Stimulated activated naive B cell treated with anti-CD40 and anti-IgM and Interleukin-4, amounts not matched to agents 10 μg/mL and 1 μg/mL and 100 μg/mL, for 72 hours (primary cell): ENCODE data around the gene MEI4.
"Not testable (repeated sequence)": the region's sequence is repeated elsewhere in the genome, so short reads cannot be mapped to it uniquely, and the experiment has no call there.

Experiments used
- ATAC-seq, 2 donors: fragments of 150-1000 bp; cut with Tn5 transposase; replicated peaks; 2 replicates each; pipeline ENCODE4 v1.10.0; 2021; ENCODE audit warnings: moderate library complexity in 1 of 2
- DNase-seq: peaks from one replicate; pipeline ENCODE4 v3.0.0; 2021
- H3K27ac Mint-ChIP-seq: one replicate; pipeline ENCODE4 v1.8.0; 2022; ENCODE audit warnings: mild to moderate bottlenecking, mixed read lengths
- H3K27me3 Mint-ChIP-seq, 2 donors: one replicate each; pipeline ENCODE4 v1.8.0; 2022; ENCODE audit warnings: mixed read lengths in 2 of 2
- H3K36me3 Mint-ChIP-seq, 2 donors: one replicate each; pipeline ENCODE4 v1.8.0; 2022; ENCODE audit warnings: mixed read lengths in 2 of 2, mild to moderate bottlenecking in 1 of 2
- H3K4me1 Mint-ChIP-seq, 2 donors: one replicate each; pipeline ENCODE4 v1.8.0; 2022; ENCODE audit warnings: mixed read lengths in 2 of 2, mild to moderate bottlenecking in 1 of 2
- H3K4me3 Mint-ChIP-seq, 2 donors: one replicate each; pipeline ENCODE4 v1.8.0; 2022; ENCODE audit warnings: mild to moderate bottlenecking in 2 of 2, mixed read lengths in 2 of 2, moderate library complexity in 1 of 2
- H3K9me3 Mint-ChIP-seq, 2 donors: one replicate each; pipeline ENCODE4 v1.8.0; 2022; ENCODE audit warnings: mixed read lengths in 2 of 2, mild to moderate bottlenecking in 1 of 2

MEI4 gene

DNA sequence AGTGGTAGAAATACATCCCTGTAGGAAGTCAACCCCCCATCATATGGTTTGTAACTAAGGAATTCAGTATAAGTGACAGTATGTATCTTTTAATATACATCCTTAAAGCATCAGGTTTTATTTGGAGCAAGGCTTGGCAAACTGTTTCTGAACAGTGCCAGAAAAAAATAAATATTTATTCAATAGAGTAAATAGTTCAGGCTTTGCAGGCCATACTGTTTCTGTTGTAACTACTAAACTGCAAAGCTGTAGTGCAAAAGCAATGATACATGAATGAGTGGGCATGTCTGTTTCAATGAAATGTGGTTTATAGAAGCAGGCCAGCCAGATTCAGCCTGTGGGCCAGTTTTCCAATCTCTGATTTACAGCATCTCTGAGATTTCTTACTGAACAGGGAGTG is 977 bp downstream of the MEI4 start:
- Mint-ChIP-seq H3K4me1 (peaks cover 2 to 10% of the 10 kb centered on the region in 2 donors), H3K4me3 (no peak overlapping the region), H3K9me3 (no peaks in the 10 kb centered on the region), H3K27me3 (peaks cover 12 to 13% of the 10 kb centered on the region in 2 donors), H3K36me3 (no peaks in the 10 kb centered on the region), H3K27ac (no peak overlapping the region)
- DNase-seq: no peak
- ATAC-seq: no peak

DNA sequence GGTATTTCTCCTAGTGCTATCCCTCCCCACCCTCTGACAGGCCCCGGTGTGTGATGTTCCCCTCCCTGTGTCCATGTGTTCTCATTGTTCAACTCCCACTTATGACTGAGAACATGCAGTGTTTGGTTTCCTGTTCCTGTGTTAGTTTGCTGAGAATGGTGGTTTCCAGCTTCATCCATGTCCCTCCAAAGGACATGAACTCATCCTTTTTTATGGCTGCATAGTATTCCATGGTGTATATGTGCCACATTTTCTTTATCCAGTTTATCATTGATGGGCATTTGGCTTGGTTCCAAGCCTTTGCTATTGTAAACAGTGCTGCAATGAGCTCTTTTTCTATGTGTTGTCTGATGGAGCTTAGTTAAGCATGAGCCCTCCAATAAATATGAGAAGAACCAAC is 2.2 kb downstream of the MEI4 start:
- H3K36me3 Mint-ChIP-seq, ATAC-seq, H3K4me1 Mint-ChIP-seq, DNase-seq, H3K4me3 Mint-ChIP-seq, H3K27ac Mint-ChIP-seq, H3K9me3 Mint-ChIP-seq, H3K27me3 Mint-ChIP-seq: not testable (repeated sequence)

DNA sequence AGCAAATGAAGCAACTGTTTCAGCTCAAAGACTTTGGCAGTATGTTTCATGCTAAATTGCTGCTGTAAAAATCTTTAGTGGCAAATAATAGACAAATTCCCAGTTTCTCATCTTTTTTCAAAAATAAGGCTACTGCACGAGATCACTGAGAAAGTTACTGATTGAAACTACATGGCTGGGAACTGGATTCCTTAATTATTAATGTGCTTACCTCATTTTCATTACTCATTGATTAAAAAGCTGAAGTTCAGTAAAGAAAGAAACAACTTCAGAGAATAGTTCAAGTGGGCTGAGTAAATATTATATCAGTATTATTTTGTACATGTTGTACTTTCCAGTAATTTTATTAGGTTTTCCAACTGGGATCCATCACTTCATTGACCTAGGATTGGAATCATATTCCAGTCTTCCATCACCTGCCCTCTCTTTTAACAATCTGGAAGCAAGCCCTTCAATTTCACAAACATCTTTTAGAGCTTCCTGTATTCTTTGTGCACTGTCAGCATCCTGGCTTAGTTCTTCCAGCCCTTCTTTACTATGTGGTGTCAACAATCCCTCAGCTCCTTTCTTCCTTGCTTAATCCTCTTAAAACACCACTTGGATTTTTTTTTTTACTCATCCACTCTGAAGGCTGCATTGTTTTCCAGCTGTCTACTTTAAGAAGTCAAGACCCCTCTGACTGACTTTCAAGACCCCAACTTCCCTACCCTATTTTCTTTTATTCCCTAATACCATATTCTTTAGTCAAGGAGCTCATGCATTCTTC is 4.3 kb downstream of the MEI4 start:
- Mint-ChIP-seq H3K4me3 (no peak overlapping the region), H3K4me1 (no peaks in the 10 kb centered on the region), H3K27me3 (no peaks in the 10 kb centered on the region), H3K36me3 (no peaks in the 10 kb centered on the region), H3K9me3 (no peaks in the 10 kb centered on the region), H3K27ac (no peak overlapping the region)
- ATAC-seq: no peak
- no peak for DNase-seq

DNA sequence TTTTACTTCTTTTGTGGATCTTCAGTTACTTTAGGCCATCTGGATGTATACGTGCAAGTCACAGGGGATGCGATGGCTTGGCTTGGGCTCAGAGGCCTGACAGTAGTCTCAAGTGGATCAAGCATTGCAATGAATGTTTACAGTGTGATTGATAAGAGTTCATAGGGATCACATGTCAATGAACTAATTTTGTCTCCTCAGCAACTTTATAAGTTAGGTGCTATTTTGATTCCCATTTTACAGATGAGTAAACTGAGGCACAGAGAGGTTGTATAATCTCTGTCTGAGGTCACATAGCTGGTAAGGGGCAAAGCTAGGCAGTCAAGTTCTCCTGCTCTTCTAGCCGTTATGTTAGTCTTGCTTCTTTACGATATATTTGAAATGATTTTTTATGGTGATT is 13.5 kb downstream of the MEI4 start:
- DNase-seq: no peak
- ATAC-seq: no peak
- H3K4me1 Mint-ChIP-seq: no peaks in the 10 kb centered on the region
- H3K27ac Mint-ChIP-seq: no peak overlapping the region
- peaks cover 0 to 3% of the 10 kb centered on the region in 2 donors for H3K9me3 Mint-ChIP-seq
- no peak overlapping the region for H3K4me3 Mint-ChIP-seq
- H3K27me3 Mint-ChIP-seq: no peaks in the 10 kb centered on the region
- no peaks in the 10 kb centered on the region for H3K36me3 Mint-ChIP-seq

DNA sequence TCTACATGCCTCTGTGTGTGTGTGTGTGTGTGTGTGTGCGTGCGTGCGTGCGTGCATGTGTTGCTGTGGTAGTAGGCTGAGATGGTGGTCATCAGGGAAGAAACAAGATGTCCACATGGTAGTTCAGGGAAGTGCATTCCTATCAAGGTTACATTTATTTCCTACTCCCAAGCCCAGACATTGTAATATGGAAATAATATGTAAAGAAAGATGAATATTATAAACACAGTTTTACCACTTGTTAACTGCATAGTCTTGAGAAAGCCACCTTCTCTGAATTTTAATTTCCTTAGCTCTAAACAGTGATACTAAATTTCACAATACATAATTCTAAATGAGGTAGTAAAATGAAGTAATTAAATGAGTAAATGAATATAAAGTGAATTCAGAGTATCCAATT is 14.0 kb downstream of the MEI4 start:
- Mint-ChIP-seq H3K27me3 (no peaks in the 10 kb centered on the region), H3K9me3 (peaks cover 0 to 3% of the 10 kb centered on the region in 2 donors), H3K4me1 (no peaks in the 10 kb centered on the region), H3K4me3 (no peak overlapping the region), H3K27ac (no peak overlapping the region), H3K36me3 (no peaks in the 10 kb centered on the region)
- ATAC-seq (no peak), DNase-seq (no peak)

DNA sequence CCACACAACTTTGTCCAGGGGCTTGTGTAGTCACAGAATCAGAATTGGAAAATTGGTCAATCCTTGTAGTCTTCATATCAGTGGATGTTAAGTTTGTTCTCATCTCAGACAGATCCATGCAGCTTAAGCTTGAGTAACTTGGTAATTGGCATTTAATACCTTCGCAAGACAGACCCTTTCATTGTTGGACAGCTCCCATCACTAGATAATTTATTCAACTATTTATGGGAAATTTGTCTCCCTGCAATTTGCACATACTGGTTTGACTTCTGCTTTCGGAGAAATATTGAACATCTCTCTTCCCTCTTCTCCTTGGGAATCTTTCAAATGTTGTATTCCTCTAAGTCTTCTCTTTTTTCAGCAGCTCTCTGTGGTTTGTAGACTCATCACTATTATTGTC is 17.1 kb downstream of the MEI4 start:
- H3K4me3 Mint-ChIP-seq: no peak overlapping the region
- DNase-seq (no peak), ATAC-seq (no peak)
- H3K27me3 Mint-ChIP-seq: no peaks in the 10 kb centered on the region
- no peak overlapping the region for H3K27ac Mint-ChIP-seq
- no peaks in the 10 kb centered on the region for H3K36me3 Mint-ChIP-seq
- H3K9me3 Mint-ChIP-seq: no peaks in the 10 kb centered on the region
- no peaks in the 10 kb centered on the region for H3K4me1 Mint-ChIP-seq

DNA sequence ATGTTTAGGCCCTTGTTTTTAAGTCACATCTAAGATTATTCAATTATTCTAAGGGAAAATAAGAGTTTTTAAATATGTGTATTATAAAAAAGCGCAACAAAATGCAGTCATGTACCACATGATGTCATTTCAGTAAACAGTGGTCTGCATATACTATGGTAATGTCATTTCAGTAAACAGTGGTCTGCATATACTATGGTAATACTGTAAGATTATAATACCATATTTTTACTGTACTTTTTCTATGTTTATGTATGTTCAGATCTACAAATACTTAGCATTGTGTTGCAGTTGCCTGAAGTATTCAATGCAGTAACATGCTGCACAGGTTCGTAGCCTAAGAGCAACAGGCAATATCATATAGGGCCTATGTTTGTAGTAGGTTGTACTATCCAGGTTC is 21.4 kb downstream of the MEI4 start:
- Mint-ChIP-seq H3K4me3 (no peak overlapping the region), H3K9me3 (no peaks in the 10 kb centered on the region), H3K4me1 (no peaks in the 10 kb centered on the region), H3K36me3 (no peaks in the 10 kb centered on the region), H3K27ac (no peak overlapping the region), H3K27me3 (no peaks in the 10 kb centered on the region)
- ATAC-seq: no peak
- no peak for DNase-seq

DNA sequence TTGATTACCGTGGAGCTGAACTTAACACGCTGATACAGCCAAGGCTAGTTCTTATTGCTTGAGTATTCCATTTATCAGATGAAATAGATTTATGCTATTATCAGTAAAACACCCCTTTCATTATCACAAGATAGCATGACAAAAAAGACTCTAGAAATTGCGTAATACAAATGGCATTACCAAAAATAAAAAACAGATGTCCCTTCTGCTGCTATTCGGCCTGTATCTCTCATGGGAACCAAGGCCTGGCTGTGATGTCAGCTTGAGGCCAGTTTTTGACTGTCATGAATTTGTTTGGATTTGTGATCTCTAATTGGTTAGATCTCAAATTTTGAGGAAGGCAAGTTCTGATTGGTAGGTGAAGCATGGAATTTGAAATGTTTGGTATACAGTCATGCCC is 25.2 kb downstream of the MEI4 start:
- H3K27ac Mint-ChIP-seq: no peak overlapping the region
- ATAC-seq: no peak
- H3K27me3 Mint-ChIP-seq: no peaks in the 10 kb centered on the region
- H3K4me1 Mint-ChIP-seq: no peaks in the 10 kb centered on the region
- DNase-seq: no peak
- H3K9me3 Mint-ChIP-seq: peaks cover 0 to 1% of the 10 kb centered on the region in 2 donors
- H3K36me3 Mint-ChIP-seq: no peaks in the 10 kb centered on the region
- H3K4me3 Mint-ChIP-seq: no peak overlapping the region

DNA sequence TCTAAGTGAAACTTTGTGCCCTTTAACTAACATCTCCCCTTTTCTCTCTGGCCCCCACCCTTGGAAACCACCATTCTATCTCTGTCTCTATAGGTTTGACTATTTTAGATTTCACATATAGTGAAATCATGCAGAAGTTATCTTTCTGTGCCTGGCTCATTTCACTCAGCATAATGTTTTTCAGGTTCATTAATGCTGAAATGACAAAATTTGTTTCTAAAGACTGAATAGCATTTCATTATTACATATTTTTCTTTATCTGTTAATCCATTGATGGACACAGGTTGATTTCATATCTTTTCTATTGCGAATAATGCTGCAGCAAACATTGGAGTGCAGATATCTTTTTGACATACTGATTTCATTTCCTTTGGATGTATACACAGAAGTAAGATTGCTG is 30.7 kb downstream of the MEI4 start:
- ATAC-seq (no peak), DNase-seq (no peak)
- Mint-ChIP-seq H3K27ac (no peak overlapping the region), H3K4me1 (no peaks in the 10 kb centered on the region), H3K36me3 (no peaks in the 10 kb centered on the region), H3K4me3 (no peak overlapping the region), H3K9me3 (peaks cover 0 to 1% of the 10 kb centered on the region in 2 donors), H3K27me3 (no peaks in the 10 kb centered on the region)

DNA sequence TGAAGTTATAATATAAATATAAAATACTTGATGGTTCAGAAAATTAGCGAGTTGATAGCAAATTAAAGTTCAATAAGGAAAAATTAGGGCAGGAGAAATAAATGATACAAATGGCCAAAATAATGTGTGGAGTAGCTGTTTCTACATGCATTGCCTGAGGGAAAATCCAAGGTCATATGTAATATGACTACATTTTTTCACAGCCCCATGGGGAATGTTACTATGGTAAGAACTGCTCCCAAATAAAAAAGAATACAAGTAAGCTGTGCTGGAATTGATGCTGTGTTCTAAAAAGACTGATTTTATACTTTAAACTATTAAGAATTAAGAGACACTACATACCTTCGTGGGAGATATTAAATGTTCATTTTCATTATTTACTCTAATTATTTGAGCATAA is 34.1 kb downstream of the MEI4 start:
- H3K4me3 Mint-ChIP-seq: no peak overlapping the region
- ATAC-seq: no peak

DNA sequence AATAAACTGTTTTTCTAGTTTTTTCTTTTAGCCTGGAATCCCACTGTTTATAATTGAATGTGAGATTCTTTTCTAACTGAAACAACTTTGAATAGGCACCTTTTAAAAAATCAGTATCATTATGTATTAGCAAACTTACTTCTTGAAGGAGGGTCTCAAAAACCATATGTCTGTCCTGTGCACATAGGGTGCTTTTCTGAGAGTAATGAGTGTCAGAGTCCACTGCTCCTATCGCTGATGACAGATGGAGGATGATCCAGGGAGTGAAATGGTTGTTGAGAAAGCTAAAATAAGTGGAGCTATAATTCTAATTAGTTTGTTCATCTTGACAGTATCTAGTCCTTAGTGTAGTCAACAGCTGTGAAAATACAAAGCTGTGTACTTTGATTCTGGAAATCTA is 35.8 kb downstream of the MEI4 start:
- H3K27me3 Mint-ChIP-seq: no peaks in the 10 kb centered on the region

More for the DNA sequence above, 34.1 kb downstream of the MEI4 start:
- Mint-ChIP-seq H3K4me1 (no peaks in the 10 kb centered on the region), H3K27ac (no peak overlapping the region), H3K9me3 (peaks cover 0 to 2% of the 10 kb centered on the region in 2 donors), H3K27me3 (no peaks in the 10 kb centered on the region), H3K36me3 (no peaks in the 10 kb centered on the region)
- no peak for DNase-seq

DNA sequence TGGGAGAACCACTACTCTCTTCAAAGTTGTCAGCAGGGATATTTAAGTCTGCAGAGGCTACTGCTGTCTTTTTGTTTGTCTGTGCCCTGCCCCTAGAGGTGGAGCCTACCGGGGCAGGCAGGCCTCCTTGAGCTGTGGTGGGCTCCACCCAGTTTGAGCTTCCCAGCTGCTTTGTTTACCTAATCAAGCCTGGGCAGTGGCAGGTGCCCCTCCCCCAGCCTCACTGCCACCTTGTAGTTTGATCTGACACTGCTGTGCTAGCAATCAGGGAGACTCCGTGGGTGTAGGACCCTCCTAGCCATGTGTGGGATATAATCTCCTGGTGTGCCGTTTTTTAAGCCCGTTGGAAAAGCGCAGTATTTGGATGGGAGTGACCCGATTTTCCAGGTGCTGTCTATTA is 47.3 kb downstream of the MEI4 start:
- not testable (repeated sequence) for H3K4me3 Mint-ChIP-seq, DNase-seq, ATAC-seq, H3K27me3 Mint-ChIP-seq, H3K27ac Mint-ChIP-seq, H3K36me3 Mint-ChIP-seq, H3K9me3 Mint-ChIP-seq, H3K4me1 Mint-ChIP-seq

More for the DNA sequence above, 35.8 kb downstream of the MEI4 start:
- H3K4me1 Mint-ChIP-seq: no peaks in the 10 kb centered on the region
- H3K27ac Mint-ChIP-seq: no peak overlapping the region
- H3K9me3 Mint-ChIP-seq: peaks cover 0 to 3% of the 10 kb centered on the region in 2 donors
- no peak overlapping the region for H3K4me3 Mint-ChIP-seq
- ATAC-seq (no peak), DNase-seq (no peak)
- no peaks in the 10 kb centered on the region for H3K36me3 Mint-ChIP-seq

DNA sequence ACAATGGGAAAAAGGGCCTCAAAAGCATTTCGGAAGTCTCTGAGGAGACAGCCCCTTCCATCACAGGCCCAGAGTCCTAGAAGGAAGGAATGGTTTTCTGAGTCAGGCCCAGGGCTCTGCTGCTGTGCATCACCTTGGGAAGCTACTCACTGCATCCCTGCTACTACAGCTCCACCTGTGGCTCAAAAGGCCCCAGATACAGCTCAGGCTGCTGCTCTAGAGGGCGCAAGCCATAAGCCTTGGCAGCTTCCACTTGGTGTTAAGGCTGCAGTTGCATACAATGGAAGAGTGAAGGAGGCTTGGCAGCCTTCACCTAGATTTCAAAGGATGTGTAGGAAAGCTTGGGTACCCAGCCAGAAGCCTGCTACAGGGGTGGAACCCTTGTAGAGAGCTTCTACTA is 54.8 kb downstream of the MEI4 start:
- Mint-ChIP-seq H3K27ac (no peak overlapping the region), H3K4me1 (no peaks in the 10 kb centered on the region), H3K9me3 (peaks cover 11 to 12% of the 10 kb centered on the region in 2 donors), H3K36me3 (no peaks in the 10 kb centered on the region), H3K4me3 (no peak overlapping the region), H3K27me3 (no peaks in the 10 kb centered on the region)
- DNase-seq: no peak
- no peak for ATAC-seq

DNA sequence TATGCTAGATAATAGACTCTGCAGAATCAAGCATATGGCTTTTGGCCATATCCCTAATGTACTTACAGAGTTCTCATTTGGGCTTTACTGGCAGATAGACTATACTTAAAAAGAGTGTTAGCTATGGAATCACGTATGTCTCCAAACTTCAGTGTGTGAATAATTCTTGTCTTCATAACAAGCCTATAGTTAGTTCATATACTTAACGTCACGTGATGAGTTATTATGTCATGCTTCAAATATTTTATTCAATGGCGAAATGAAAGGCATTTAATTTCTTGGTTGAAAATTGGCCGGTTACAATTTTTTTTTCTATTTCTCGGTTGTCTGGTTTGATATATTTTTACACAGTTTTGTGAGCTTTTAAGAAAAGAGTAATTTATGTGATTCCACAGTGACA is 62.7 kb downstream of the MEI4 start:
- no peak overlapping the region for H3K4me3 Mint-ChIP-seq
- no peaks in the 10 kb centered on the region for H3K36me3 Mint-ChIP-seq
- no peaks in the 10 kb centered on the region for H3K9me3 Mint-ChIP-seq
- no peaks in the 10 kb centered on the region for H3K4me1 Mint-ChIP-seq
- ATAC-seq (no peak), DNase-seq (no peak)
- H3K27ac Mint-ChIP-seq: no peak overlapping the region
- no peaks in the 10 kb centered on the region for H3K27me3 Mint-ChIP-seq

DNA sequence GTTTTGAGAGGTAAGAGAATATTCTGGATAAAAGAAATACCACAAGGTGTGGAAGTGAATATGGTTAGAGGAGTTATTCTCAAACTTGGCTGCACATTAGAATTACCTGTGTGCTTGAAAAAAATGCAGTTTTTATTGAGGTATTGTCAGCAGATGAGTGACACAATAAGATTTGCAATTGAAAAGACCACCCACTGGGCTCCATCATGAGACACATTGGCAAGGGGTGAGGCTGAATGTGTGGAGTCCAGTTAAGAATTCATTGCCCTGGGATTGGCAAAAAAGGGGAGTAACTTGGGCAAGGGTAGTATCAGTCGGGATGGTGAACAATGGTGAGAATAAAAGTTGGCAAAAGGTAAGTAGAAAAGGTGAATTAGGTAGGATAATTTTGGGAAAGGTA is 63.5 kb downstream of the MEI4 start:
- H3K4me3 Mint-ChIP-seq: no peak overlapping the region
- H3K9me3 Mint-ChIP-seq: no peaks in the 10 kb centered on the region
- no peak overlapping the region for H3K27ac Mint-ChIP-seq
- H3K36me3 Mint-ChIP-seq: no peaks in the 10 kb centered on the region
- no peaks in the 10 kb centered on the region for H3K27me3 Mint-ChIP-seq
- ATAC-seq (no peak), DNase-seq (no peak)
- no peaks in the 10 kb centered on the region for H3K4me1 Mint-ChIP-seq

DNA sequence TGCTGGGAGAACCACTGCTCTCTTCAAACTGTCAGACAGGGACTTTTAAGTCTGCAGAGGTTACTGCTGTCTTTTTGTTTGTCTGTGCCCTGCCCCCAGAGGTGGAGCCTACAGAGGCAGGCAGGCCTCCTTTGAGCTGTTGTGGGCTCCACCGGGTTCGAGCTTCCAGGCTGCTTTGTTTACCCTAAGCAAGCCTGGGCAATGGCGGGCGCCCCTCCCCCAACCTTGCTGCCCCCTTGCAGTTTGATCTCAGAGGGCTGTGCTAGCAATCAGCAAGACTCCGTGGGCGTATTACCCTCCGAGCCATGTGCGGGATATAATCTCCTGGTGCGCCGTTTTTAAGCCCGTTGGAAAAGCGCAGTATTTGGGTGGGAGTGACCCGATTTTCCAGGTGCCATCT is 83.2 kb downstream of the MEI4 start:
- not testable (repeated sequence) for ATAC-seq, H3K27me3 Mint-ChIP-seq, H3K27ac Mint-ChIP-seq, DNase-seq, H3K4me3 Mint-ChIP-seq, H3K9me3 Mint-ChIP-seq, H3K4me1 Mint-ChIP-seq, H3K36me3 Mint-ChIP-seq
